Caco-2 (cell line): ENCODE results near the gene PMEPA1. TPM values are rescaled to one million over a fixed set of nuclear protein-coding genes. Genes with fewer than 3 reads are reported as not detected.

Experiments used
- BruUV-seq: library from RNA; stranded (reverse); fragments of 400-500 nt; replicated peaks from 2 replicates; lab custom pipeline; 2021; lab: Mats Ljungman, UMichigan
- CTCF ChIA-PET: fragments of 300-600 bp; sonication (Branson Sonifier 250); formaldehyde crosslinking; loops from one replicate; lab custom pipeline; 2022; ENCODE audit warnings: antibody characterized with exemption; lab: Charles Lee
- POLR2A ChIA-PET: fragments of 300-600 bp; sonication (Branson Sonifier 250); formaldehyde crosslinking; loops from one replicate; lab custom pipeline; 2022; ENCODE audit warnings: antibody characterized with exemption; lab: Charles Lee
- DNase-seq, 2 experiments: peaks; one replicate each; pipeline versions ENCODE4 v3.0.0 to v3.0.0-alpha.2; 2020 to 2022
- H3K27me3 ChIP-seq: replicated peaks from 2 replicates; pipeline ENCODE4 v1.6.0; 2011; ENCODE audit warnings: low read length; ENCODE audit not compliant: control insufficient read depth, insufficient read depth
- H3K36me3 ChIP-seq: 2 replicates; pipeline ENCODE4 v1.5.1; 2011; ENCODE audit warnings: low read length; ENCODE audit not compliant: control insufficient read depth, insufficient read depth
- H3K4me1 ChIP-seq: fragments of 250-450 bp; sonication (Bioruptor Pico); 2 replicates; pipeline ENCODE4 v1.5.1; 2020; ENCODE audit warnings: mild to moderate bottlenecking
- H3K4me3 ChIP-seq: 2 replicates; pipeline ENCODE4 v1.5.1; 2011; ENCODE audit warnings: low read depth, mild to moderate bottlenecking, control low read depth, low read length
- H3K9me3 ChIP-seq: fragments of 250-450 bp; sonication (Bioruptor Pico); 2 replicates; pipeline ENCODE4 v1.5.1; 2020; ENCODE audit warnings: mild to moderate bottlenecking, moderate library complexity
- H3K27ac Mint-ChIP-seq: one replicate; pipeline ENCODE4 v1.8.0; 2022; ENCODE audit warnings: mixed read lengths; ENCODE audit not compliant: unreplicated experiment
- H3K27me3 Mint-ChIP-seq: one replicate; pipeline ENCODE4 v1.8.0; 2022; ENCODE audit warnings: mixed read lengths; ENCODE audit not compliant: insufficient read depth, unreplicated experiment
- H3K36me3 Mint-ChIP-seq: one replicate; pipeline ENCODE4 v1.8.0; 2022; ENCODE audit warnings: mild to moderate bottlenecking, mixed read lengths; ENCODE audit not compliant: insufficient read depth, unreplicated experiment
- H3K4me1 Mint-ChIP-seq: one replicate; pipeline ENCODE4 v1.8.0; 2022; ENCODE audit warnings: low read depth, mixed read lengths; ENCODE audit not compliant: unreplicated experiment
- H3K4me3 Mint-ChIP-seq: one replicate; pipeline ENCODE4 v1.8.0; 2022; ENCODE audit warnings: mild to moderate bottlenecking, moderate library complexity, mixed read lengths; ENCODE audit not compliant: unreplicated experiment
- H3K9me3 Mint-ChIP-seq: one replicate; pipeline ENCODE4 v1.8.0; 2022; ENCODE audit warnings: mixed read lengths; ENCODE audit not compliant: unreplicated experiment
- intact Hi-C: fragments of 100-400 bp; cut with micrococcal nuclease; formaldehyde crosslinking; loops from one replicate; pipeline ENCODE4 v1.10.0; 2022; ENCODE audit not compliant: unreplicated experiment
- total RNA-seq: library from RNA; stranded (reverse); gene quantifications from 2 replicates; pipeline ENCODE4 v1.2.3, GENCODE V29; 2022
- TF ChIP-seq, protein P1 (sequence below), 2 experiments: fragments of 200-600 bp in 1 of 2; IDR thresholded peaks; 1 replicate in 1 of 2; 2 replicates in 1 of 2; pipeline versions ENCODE4 v1.5.1 to v1.8.0; 2011 to 2022; ENCODE audit warnings: antibody characterized with exemption in 1 of 2, control low read depth in 1 of 2, inconsistent platforms in 1 of 2, low read depth in 1 of 2, low read length in 1 of 2, mild to moderate bottlenecking in 1 of 2, moderate library complexity in 1 of 2; ENCODE audit not compliant: insufficient read depth in 1 of 2, severe bottlenecking in 1 of 2, unreplicated experiment in 1 of 2

The PMEPA1 gene
- total RNA-seq, 1 experiment from 2014 or later = 3.3 TPM

DNA sequence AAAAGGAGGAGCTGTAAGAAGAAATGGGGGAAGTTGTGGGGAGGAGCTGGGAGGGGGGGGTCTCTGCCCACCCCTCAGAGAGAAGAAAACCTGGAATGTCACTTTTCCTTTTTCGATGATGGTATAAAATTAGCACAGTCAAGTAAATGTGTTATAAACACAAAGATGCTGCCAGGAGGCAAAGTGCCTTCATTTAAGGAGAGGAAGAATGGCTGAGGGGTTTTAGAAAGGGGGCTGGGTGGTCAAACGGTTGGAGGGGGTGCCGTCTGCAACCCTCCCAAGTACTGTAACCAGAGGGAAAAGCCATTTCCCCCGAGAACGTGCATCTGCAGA lies 25.0 kb downstream of the PMEPA1 start:
- Mint-ChIP-seq H3K27me3 (no peaks in the 10 kb centered on the region), H3K27ac (no peak overlapping the region), H3K4me1 (peaks cover 6% of the 10 kb centered on the region), H3K4me3 (no peak overlapping the region), H3K36me3 (no peaks in the 10 kb centered on the region), H3K9me3 (no peaks in the 10 kb centered on the region)
- intact Hi-C loops = no loop called here
- Histone ChIP-seq H3K4me1 (no peaks in the 10 kb centered on the region), H3K27me3 (no peaks in the 10 kb centered on the region), H3K9me3 (no peaks in the 10 kb centered on the region), H3K4me3 (no peak overlapping the region), H3K36me3 (no peaks in the 10 kb centered on the region)
- no peak for DNase-seq
- ChIA-PET POLR2A (no interaction called here), CTCF (no interaction called here)
- TF ChIP-seq, protein P1, sequence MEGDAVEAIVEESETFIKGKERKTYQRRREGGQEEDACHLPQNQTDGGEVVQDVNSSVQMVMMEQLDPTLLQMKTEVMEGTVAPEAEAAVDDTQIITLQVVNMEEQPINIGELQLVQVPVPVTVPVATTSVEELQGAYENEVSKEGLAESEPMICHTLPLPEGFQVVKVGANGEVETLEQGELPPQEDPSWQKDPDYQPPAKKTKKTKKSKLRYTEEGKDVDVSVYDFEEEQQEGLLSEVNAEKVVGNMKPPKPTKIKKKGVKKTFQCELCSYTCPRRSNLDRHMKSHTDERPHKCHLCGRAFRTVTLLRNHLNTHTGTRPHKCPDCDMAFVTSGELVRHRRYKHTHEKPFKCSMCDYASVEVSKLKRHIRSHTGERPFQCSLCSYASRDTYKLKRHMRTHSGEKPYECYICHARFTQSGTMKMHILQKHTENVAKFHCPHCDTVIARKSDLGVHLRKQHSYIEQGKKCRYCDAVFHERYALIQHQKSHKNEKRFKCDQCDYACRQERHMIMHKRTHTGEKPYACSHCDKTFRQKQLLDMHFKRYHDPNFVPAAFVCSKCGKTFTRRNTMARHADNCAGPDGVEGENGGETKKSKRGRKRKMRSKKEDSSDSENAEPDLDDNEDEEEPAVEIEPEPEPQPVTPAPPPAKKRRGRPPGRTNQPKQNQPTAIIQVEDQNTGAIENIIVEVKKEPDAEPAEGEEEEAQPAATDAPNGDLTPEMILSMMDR (IDR thresholded peaks at IDR 0.05; ENCODE audit: insufficient read depth in 1 of 2, low read depth in 1 of 2, low read length in 1 of 2, severe bottlenecking in 1 of 2, unreplicated experiment in 1 of 2) = no peak
- no TSS peak for BruUV-seq

DNA sequence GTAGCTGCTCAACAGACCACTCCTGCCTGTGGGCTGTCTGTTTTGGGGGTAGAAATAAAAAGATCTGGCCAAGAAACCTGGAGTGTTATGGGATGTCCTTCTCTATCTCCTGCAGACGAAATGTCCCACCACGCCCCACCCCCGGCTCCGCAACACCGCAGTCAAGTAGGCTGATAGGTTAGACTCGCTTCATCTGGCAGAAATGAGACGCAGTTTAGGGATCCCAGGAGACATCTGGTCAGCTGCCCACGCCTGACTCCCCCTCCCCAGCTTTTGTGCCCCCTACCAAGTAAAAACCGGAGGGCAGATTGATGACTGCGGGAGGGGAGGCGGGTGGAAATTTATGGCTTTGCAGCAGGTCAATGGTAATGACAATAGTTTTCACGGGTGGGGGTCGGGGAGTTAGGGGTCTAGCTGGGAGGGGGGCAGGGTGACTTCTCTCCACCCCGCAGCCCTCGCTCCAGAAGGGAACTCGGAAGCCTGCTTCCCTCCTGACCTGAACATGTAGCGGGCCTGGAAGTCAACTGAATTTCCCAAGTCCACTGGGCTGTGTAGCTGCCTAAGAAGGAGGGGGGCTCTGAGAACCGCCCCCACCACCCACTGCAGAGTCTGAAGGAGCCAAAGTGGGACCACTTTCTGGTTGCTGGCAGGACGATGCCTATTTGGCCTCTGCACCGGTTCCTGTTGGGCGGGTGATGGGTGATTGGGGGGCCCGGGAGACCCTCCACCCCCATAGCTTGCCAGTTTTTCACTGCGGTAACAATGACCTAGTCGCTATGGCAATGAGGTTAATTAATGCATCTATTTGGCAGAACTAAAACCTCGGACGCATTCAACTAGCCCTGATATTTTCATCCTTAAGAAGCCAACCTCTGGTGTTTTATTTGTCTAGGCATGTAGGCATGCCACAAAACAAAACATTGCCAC lies 25.7 kb downstream of the PMEPA1 start:
- intact Hi-C loops = no loop called here
- H3K4me3 Mint-ChIP-seq = no peak overlapping the region
- no peak overlapping the region for H3K27ac Mint-ChIP-seq
- TF ChIP-seq, protein P1 (IDR thresholded peaks at IDR 0.05; ENCODE audit: insufficient read depth in 1 of 2, low read depth in 1 of 2, low read length in 1 of 2, severe bottlenecking in 1 of 2, unreplicated experiment in 1 of 2) = no peak
- no peaks in the 10 kb centered on the region for H3K27me3 Mint-ChIP-seq
- CTCF ChIA-PET = interaction anchor here (0.8 kb wide), 1 partner anchor 9 kb away, joined by 3 read pairs; no protein-coding TSS in a partner anchor
- H3K36me3 Mint-ChIP-seq = no peaks in the 10 kb centered on the region
- POLR2A ChIA-PET = no interaction called here
- no peaks in the 10 kb centered on the region for H3K4me1 ChIP-seq
- H3K9me3 Mint-ChIP-seq = no peaks in the 10 kb centered on the region
- no peaks in the 10 kb centered on the region for H3K27me3 ChIP-seq
- no peak overlapping the region for H3K4me3 ChIP-seq
- no peak for DNase-seq
- H3K36me3 ChIP-seq = no peaks in the 10 kb centered on the region
- no TSS peak for BruUV-seq
- peaks cover 6% of the 10 kb centered on the region for H3K4me1 Mint-ChIP-seq
- H3K9me3 ChIP-seq = no peaks in the 10 kb centered on the region

DNA sequence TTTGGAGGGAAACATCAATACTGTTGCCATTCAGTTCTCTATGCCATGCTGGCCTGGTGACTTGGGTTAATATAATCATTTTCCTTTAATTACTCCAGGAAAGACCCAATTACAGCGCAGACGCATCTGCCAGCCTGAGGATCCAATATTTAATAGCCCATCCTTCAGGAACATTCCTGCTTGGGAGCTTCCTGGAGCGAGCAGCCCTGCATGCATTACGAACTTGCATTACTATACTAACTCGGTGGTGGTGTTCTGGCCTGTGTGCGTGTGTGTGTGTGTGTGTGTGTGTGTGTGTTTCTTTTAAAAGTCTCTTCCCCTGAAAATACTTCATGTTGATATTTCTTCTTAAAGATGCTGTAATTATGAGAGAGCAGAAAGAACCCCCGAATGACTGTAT lies 26.5 kb downstream of the PMEPA1 start:
- intact Hi-C loops = no loop called here
- CTCF ChIA-PET = interaction anchor here (0.6 to 2.2 kb wide), 3 partner anchors 9 to 73 kb away, joined by 3 to 7 read pairs (median 3); no protein-coding TSS in a partner anchor
- Mint-ChIP-seq H3K4me1 (peaks cover 6% of the 10 kb centered on the region), H3K27me3 (peaks cover 4% of the 10 kb centered on the region), H3K27ac (no peak overlapping the region), H3K36me3 (no peaks in the 10 kb centered on the region), H3K4me3 (no peak overlapping the region), H3K9me3 (no peaks in the 10 kb centered on the region)
- Histone ChIP-seq H3K27me3 (no peaks in the 10 kb centered on the region), H3K9me3 (no peaks in the 10 kb centered on the region), H3K4me1 (no peaks in the 10 kb centered on the region), H3K36me3 (no peaks in the 10 kb centered on the region), H3K4me3 (no peak overlapping the region)
- TF ChIP-seq, protein P1 (IDR thresholded peaks at IDR 0.05; ENCODE audit: insufficient read depth in 1 of 2, low read depth in 1 of 2, low read length in 1 of 2, severe bottlenecking in 1 of 2, unreplicated experiment in 1 of 2) = no peak
- no TSS peak for BruUV-seq
- POLR2A ChIA-PET = no interaction called here
- DNase-seq = no peak
